AG09319 (cell line): ENCODE measurements around the gene ZFP28.
A peak's percentile ranks its signal among the peaks of the same experiment; 100 is the strongest.

Experiments
- DNase-seq: peaks from one replicate; pipeline ENCODE4 v3.0.0-alpha.2; 2010; ENCODE audit warnings: low read depth; ENCODE audit errors: extremely low read depth
- TF ChIP-seq, protein P1 (sequence below): IDR thresholded peaks from 2 replicates; pipeline ENCODE4 v1.5.1; 2011; ENCODE audit warnings: low read depth, mild to moderate bottlenecking, inconsistent platforms, low read length, moderate library complexity

ZFP28 gene

DNA sequence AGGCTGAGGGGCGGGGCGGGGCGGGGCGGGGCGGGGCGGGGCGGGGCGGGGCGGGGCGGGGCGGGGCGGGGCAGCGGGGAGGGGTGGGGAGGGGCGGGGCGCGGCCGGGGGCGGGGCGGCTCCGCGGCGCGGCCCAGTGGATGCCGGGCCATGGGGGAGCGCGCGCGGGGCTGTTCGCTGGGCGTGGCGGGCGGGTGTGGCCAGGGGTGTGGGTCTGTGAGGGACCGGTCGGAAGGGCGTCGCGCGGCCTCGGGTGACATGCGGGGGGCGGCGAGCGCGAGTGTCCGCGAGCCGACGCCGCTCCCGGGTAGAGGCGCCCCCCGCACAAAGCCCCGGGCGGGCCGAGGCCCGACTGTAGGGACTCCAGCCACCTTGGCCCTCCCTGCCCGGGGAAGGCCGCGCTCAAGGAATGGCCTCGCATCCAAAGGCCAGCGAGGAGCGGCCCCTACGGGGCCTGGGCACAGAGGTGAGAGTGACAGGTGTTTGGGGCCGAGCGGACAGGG, at the start of gene ZFP28:
ZFP28 (plus strand) TSS at position 188 of the 503 bp plus-strand sequence; CDS start at position 259, 71 bp downstream.
- no peak for DNase-seq
- TF ChIP-seq, protein P1, sequence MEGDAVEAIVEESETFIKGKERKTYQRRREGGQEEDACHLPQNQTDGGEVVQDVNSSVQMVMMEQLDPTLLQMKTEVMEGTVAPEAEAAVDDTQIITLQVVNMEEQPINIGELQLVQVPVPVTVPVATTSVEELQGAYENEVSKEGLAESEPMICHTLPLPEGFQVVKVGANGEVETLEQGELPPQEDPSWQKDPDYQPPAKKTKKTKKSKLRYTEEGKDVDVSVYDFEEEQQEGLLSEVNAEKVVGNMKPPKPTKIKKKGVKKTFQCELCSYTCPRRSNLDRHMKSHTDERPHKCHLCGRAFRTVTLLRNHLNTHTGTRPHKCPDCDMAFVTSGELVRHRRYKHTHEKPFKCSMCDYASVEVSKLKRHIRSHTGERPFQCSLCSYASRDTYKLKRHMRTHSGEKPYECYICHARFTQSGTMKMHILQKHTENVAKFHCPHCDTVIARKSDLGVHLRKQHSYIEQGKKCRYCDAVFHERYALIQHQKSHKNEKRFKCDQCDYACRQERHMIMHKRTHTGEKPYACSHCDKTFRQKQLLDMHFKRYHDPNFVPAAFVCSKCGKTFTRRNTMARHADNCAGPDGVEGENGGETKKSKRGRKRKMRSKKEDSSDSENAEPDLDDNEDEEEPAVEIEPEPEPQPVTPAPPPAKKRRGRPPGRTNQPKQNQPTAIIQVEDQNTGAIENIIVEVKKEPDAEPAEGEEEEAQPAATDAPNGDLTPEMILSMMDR, result no peak

DNA sequence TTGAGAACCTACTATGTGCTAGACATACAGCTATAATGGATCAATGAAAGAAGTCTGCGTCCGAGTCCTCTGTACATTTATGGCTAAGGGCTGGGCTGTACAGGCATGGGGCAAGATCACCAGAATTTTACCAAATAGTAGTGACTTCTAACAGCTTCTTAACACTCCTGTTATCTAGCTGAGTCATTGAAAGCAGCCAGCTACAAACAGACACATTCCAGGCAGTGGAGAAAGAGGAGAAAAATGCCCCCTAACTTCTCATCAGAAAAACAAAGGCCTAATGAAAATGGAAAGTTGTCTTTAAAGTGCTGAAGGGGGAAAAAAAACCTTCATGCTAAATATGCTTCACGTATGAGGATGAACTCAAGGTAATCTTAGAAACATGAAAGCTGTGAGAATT, 47.3 kb upstream of the ZFP28 start:
- DNase-seq, result no peak
- TF ChIP-seq, protein P1, result no peak

DNA sequence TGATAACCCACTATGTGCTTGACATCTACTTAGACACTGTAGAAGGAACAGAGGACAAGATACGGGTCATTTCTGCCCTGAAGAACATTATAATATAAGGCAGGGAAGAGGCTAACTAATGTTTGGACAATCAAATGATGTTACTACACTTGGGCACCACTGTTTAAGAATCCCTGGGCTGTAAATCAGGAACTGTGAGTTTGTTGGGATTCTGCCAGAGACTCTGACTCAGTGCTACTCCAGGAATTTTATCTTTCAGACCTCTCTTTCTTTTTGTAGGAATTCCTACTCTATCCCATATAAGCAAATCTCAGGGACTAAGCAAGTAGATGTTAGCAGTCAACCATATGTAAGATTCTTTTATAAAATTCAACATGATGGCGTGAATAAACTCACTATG, 34.2 kb upstream of the ZFP28 start:
- TF ChIP-seq, protein P1, result no peak
- DNase-seq, result no peak

DNA sequence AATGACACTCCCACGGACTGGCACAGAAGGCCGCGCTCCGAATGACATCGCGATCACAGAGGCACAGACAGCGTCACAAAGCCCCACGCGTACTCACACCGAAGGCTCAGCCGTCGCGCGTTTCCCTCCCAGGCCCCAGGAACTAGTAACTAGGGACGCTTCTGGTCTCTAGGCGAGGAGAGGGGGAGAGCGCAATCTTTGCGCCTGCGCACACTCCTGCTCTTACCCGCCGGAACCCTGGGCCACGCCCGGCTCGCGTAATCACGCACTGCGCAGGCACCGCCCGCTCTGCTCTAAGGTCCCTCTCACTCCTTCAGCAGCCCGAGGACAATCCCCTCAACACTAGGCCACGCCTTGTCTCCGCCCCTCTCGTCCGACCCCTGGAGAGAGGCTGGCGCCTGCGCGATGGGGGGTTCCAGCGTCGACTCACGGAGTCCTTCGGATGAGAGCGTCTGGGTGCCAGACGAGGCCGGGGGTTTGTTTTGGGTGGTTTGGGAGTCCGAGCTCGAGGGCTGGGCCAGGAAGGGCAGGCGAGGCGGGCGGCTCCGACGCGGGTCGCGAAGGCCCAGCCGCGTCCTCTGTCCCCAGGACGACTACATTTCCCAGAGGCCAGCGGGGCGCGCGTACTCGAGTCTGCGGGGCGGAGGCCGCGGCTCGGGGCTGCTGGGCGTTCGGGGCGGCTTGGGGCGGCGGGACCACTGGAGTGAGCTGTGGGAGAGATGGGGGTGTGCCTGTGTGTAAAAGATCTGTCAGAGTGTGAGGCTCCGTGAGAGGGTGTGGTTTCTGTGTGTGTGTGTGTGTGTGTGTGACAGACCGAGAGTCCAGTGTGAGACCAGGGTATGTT, 31.1 kb upstream of the ZFP28 start, which contains the start of gene ZNF471:
ZNF471 (plus strand) TSS at position 410 of the 844 bp plus-strand sequence. CDS start 3,717 bp downstream, outside the sequence.
- peak; percentile 96 for DNase-seq

DNA sequence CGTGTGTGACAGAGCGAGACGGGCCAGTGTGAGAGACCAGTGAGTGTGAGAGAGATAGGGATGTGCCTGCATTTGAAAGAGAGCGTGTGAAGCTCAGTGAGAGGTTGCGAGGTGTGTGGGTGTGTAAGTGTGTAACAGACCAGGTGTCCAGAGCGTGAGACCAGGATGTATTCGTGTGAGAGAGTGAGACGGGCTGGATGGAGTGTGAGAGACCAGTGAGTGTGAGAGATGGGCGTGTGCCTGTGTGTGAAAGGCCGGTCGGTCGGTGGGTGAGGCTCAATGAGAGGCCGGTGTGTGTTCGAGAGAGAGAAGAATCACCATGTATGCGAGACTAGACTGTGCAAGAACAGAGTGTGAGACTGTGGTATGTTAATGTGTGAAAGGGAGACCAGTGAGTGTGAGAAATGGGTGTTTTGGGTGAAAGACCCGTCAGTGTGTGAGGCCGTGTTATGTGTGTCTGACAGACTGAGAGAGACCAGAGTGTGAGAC, 30.4 kb upstream of the ZFP28 start:
- DNase-seq, result no peak

More for the DNA sequence above, 31.1 kb upstream of the ZFP28 start, which contains the start of gene ZNF471:
- TF ChIP-seq, protein P1, result no peak

DNA sequence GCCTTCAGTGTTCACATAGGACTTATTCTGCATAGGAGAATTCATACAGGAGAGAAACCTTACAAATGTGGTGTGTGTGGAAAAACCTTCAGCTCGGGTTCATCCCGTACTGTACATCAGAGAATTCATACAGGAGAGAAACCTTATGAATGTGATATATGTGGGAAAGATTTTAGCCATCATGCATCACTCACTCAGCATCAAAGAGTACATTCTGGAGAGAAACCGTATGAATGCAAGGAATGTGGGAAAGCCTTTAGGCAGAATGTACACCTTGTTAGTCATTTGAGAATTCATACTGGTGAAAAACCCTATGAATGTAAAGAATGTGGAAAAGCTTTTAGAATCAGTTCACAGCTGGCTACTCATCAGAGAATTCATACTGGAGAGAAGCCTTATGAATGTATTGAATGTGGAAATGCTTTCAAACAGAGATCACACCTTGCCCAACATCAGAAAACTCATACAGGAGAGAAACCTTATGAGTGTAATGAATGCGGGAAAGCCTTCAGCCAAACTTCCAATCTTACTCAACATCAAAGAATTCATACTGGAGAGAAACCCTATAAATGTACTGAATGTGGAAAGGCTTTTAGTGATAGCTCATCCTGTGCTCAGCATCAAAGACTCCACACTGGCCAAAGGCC, 13.4 kb upstream of the ZFP28 start:
- DNase-seq, result no peak
- TF ChIP-seq, protein P1, result no peak

More for the DNA sequence above, 30.4 kb upstream of the ZFP28 start:
- TF ChIP-seq, protein P1, result no peak
